Heart left ventricle (tissue), 13 donors: ENCODE results near the gene BCL10.

Experiments
- POLR2A ChIP-seq, 2 donors: fragments of 450-650 bp; IDR thresholded peaks; one replicate each; pipeline ENCODE4 v1.6.1; 2017; ENCODE audit warnings: antibody characterized with exemption in 2 of 2, mild to moderate bottlenecking in 2 of 2, moderate library complexity in 2 of 2
- TF ChIP-seq, protein P1 (sequence below), 12 donors: fragments of 200-600 bp; sonication (generic) in 4 of 12; IDR thresholded peaks; one replicate each; pipeline versions ENCODE4 v1.5.0 to v1.8.0; 2018 to 2022; ENCODE audit warnings: antibody characterized with exemption in 12 of 12, mild to moderate bottlenecking in 5 of 12
- donor health status: ischemic (EF 13 %, LVEDD 7.1; RV severe dilation, severe dysfunction).
- donor health status: DM: no; HTN: yes; CAD: no.
- donor health status: DM: no; HTN: no; CAD: no.
- donor health status: ischemic (EF 25% LVEDD 6.9; RV normal size, moderate dysfunction).
- donor health status: ischemic (EF 25% LVEDD 5.7; RV mildly dilated, moderate dysfunction).
- donor health status: ischemic (EF 35%, LVEDD 5.7; RV mildly dilated, moderate dysfunction).
- donor health status: nonischemic (EF 11% LVEDD 7.7; RV severe dilation, severe dysfunction).
- donor health status: DM: yes; HTN: yes; CAD: no.
- donor health status: PGD.
- donor health status: ischemic (EF 29% LVEDD 5.4; RV normal size, mild dysfunction).
- donor health status: nonischemic (EF 23%, LVEDD 6.1; RV moderate dilation, normal function).

- no peak for TF ChIP-seq POLR2A (IDR thresholded peaks at IDR 0.05)
- TF ChIP-seq, protein P1, sequence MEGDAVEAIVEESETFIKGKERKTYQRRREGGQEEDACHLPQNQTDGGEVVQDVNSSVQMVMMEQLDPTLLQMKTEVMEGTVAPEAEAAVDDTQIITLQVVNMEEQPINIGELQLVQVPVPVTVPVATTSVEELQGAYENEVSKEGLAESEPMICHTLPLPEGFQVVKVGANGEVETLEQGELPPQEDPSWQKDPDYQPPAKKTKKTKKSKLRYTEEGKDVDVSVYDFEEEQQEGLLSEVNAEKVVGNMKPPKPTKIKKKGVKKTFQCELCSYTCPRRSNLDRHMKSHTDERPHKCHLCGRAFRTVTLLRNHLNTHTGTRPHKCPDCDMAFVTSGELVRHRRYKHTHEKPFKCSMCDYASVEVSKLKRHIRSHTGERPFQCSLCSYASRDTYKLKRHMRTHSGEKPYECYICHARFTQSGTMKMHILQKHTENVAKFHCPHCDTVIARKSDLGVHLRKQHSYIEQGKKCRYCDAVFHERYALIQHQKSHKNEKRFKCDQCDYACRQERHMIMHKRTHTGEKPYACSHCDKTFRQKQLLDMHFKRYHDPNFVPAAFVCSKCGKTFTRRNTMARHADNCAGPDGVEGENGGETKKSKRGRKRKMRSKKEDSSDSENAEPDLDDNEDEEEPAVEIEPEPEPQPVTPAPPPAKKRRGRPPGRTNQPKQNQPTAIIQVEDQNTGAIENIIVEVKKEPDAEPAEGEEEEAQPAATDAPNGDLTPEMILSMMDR (IDR thresholded peaks at IDR 0.05): no peak
Observed at GRCh38 chr1:85216697-85217096, 59.7 kb downstream of the BCL10 start.
